WTC11 (cell line): ENCODE results near the gene PCDH9. TPM values are rescaled to one million over a fixed set of nuclear protein-coding genes. Genes with fewer than 3 reads are reported as not detected.

Experiments used
- ATAC-seq: fragments of 200-7000 bp; cut with Tn5 transposase; 2 replicates; pipeline ENCODE4 v1.10.0; 2021; ENCODE audit warnings: mild to moderate bottlenecking, moderate library complexity
- CTCF ChIA-PET: fragments of 300-600 bp; sonication (Branson Sonifier 250); formaldehyde crosslinking; loops from one replicate; lab custom pipeline; 2021; ENCODE audit warnings: antibody characterized with exemption; lab: Charles Lee
- POLR2A ChIA-PET: fragments of 350-600 bp; sonication (Branson Sonifier 250); formaldehyde crosslinking; loops from one replicate; lab custom pipeline; 2021; ENCODE audit warnings: antibody characterized with exemption; lab: Charles Lee
- DNase-seq: peaks from one replicate; pipeline ENCODE4 v3.0.0; 2021; ENCODE audit warnings: low spot score
- H3K27ac Mint-ChIP-seq: 2 replicates; pipeline ENCODE4 v1.8.0; 2021; ENCODE audit warnings: mixed read lengths
- H3K27me3 Mint-ChIP-seq: 2 replicates; pipeline ENCODE4 v1.8.0; 2021; ENCODE audit warnings: low read depth, mild to moderate bottlenecking, moderate library complexity, mixed read lengths
- H3K36me3 Mint-ChIP-seq: 2 replicates; pipeline ENCODE4 v1.8.0; 2021; ENCODE audit warnings: mixed read lengths
- H3K4me1 Mint-ChIP-seq: 2 replicates; pipeline ENCODE4 v1.8.0; 2022; ENCODE audit warnings: mixed read lengths
- H3K4me3 Mint-ChIP-seq: 2 replicates; pipeline ENCODE4 v1.8.0; 2021; ENCODE audit warnings: mild to moderate bottlenecking, moderate library complexity, mixed read lengths
- H3K9me3 Mint-ChIP-seq: 2 replicates; pipeline ENCODE4 v1.8.0; 2021; ENCODE audit warnings: mixed read lengths
- AR ChIP-seq: fragments of 250-450 bp; sonication (Bioruptor Pico); IDR thresholded peaks from 2 replicates; pipeline ENCODE4 v1.9.0; 2021; ENCODE audit warnings: mild to moderate bottlenecking
- CBFB ChIP-seq: sonication (generic); formaldehyde crosslinking; IDR thresholded peaks from 2 replicates; pipeline ENCODE4 v1.8.1; 2022; ENCODE audit warnings: mild to moderate bottlenecking, low read depth, missing genetic modification reagents
- ETV6 ChIP-seq: sonication (generic); formaldehyde crosslinking; IDR thresholded peaks from 2 replicates; pipeline ENCODE4 v1.8.1; 2022; ENCODE audit warnings: mild to moderate bottlenecking, missing genetic modification reagents
- FOXP1 ChIP-seq: sonication (generic); formaldehyde crosslinking; IDR thresholded peaks from 2 replicates; pipeline ENCODE4 v1.8.0; 2022; ENCODE audit warnings: missing genetic modification reagents, mild to moderate bottlenecking, moderate library complexity, borderline replicate concordance
- GTF2I ChIP-seq: fragments of 250-450 bp; sonication (Bioruptor Pico); conservative IDR thresholded peaks from 2 replicates; pipeline ENCODE4 v1.4.0; 2021; ENCODE audit warnings: mild to moderate bottlenecking
- HMGA2 ChIP-seq: fragments of 250-450 bp; sonication (Bioruptor Pico); IDR thresholded peaks from 2 replicates; pipeline ENCODE4 v1.4.0; 2021; ENCODE audit warnings: mild to moderate bottlenecking, moderate library complexity
- HMGXB4 ChIP-seq: sonication (generic); formaldehyde crosslinking; IDR thresholded peaks from 2 replicates; pipeline ENCODE4 v1.8.1; 2023; ENCODE audit warnings: mild to moderate bottlenecking, moderate library complexity, missing genetic modification reagents
- JUN ChIP-seq: sonication (generic); formaldehyde crosslinking; IDR thresholded peaks from 2 replicates; pipeline ENCODE4 v1.8.0; 2023; ENCODE audit warnings: mild to moderate bottlenecking, missing genetic modification reagents
- MYBL2 ChIP-seq: sonication (generic); formaldehyde crosslinking; IDR thresholded peaks from 2 replicates; pipeline ENCODE4 v1.8.1; 2023; ENCODE audit warnings: mild to moderate bottlenecking, moderate library complexity, missing genetic modification reagents
- NR2C2 ChIP-seq: sonication (generic); formaldehyde crosslinking; IDR thresholded peaks from 2 replicates; pipeline ENCODE4 v1.8.0; 2022; ENCODE audit warnings: mild to moderate bottlenecking, missing genetic modification reagents
- TP53 ChIP-seq: sonication (generic); formaldehyde crosslinking; IDR thresholded peaks from 2 replicates; pipeline ENCODE4 v1.8.1; 2023; ENCODE audit warnings: mild to moderate bottlenecking, missing genetic modification reagents
- ZBTB21 ChIP-seq: sonication (generic); formaldehyde crosslinking; IDR thresholded peaks from 2 replicates; pipeline ENCODE4 v1.8.1; 2023; ENCODE audit warnings: mild to moderate bottlenecking, missing genetic modification reagents, borderline replicate concordance
- ZNF219 ChIP-seq: sonication (generic); formaldehyde crosslinking; IDR thresholded peaks from 2 replicates; pipeline ENCODE4 v1.8.0; 2023; ENCODE audit warnings: missing genetic modification reagents, mild to moderate bottlenecking, borderline replicate concordance
- ZNF281 ChIP-seq: sonication (generic); formaldehyde crosslinking; IDR thresholded peaks from 2 replicates; pipeline ENCODE4 v1.8.0; 2023; ENCODE audit warnings: mild to moderate bottlenecking, missing genetic modification reagents
- ZNF416 ChIP-seq: fragments of 250-450 bp; sonication (Bioruptor Pico); IDR thresholded peaks from 2 replicates; pipeline ENCODE4 v1.9.0; 2021; ENCODE audit warnings: mild to moderate bottlenecking, inconsistent platforms
- ZNF423 ChIP-seq: fragments of 250-450 bp; sonication (Bioruptor Pico); IDR thresholded peaks from 2 replicates; pipeline ENCODE4 v2.1.2; 2022; ENCODE audit warnings: mild to moderate bottlenecking, moderate library complexity
- ZNF512 ChIP-seq: sonication (generic); formaldehyde crosslinking; IDR thresholded peaks from 2 replicates; pipeline ENCODE4 v1.8.1; 2022; ENCODE audit warnings: missing genetic modification reagents, borderline replicate concordance
- total RNA-seq: library from RNA; stranded (reverse); gene quantifications from 3 replicates; pipeline ENCODE4 v1.2.3, GENCODE V29; 2021
- TF ChIP-seq, protein P1 (sequence below): sonication (generic); formaldehyde crosslinking; IDR thresholded peaks from 2 replicates; pipeline ENCODE4 v1.8.1; 2022; ENCODE audit warnings: mild to moderate bottlenecking, missing genetic modification reagents, moderate library complexity, borderline replicate concordance
- TF ChIP-seq, protein P2 (sequence below): sonication (generic); formaldehyde crosslinking; IDR thresholded peaks from 2 replicates; pipeline ENCODE4 v1.8.0; 2023; ENCODE audit warnings: missing genetic modification reagents, mild to moderate bottlenecking, borderline replicate concordance

PCDH9 gene
- total RNA-seq, 1 experiment from 2014 or later, result 0.48 TPM

DNA sequence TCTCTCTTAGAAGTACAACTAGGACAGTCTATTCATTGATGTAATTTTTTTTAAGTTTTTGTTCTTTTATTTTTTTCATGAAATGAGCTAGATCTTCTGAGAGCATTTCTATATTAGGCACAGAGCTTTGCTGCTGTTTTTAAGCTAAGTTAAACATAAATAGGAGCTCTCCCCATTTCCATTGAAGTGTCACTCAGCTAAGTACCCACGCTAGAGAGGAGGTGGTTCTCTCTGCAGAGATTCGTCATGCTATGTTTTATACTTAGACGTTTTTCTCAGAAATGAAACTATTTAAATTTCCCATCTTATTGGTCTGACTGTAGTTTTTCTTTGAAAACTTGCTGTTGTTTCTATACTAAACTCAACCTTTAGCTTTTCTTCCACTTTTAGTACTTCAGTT, 271.5 kb downstream of the PCDH9 start:
- ChIA-PET POLR2A (no interaction called here), CTCF (no interaction called here)
- ATAC-seq, result no peak
- Mint-ChIP-seq H3K36me3 (no peaks in the 10 kb centered on the region), H3K9me3 (peaks cover 8% of the 10 kb centered on the region; the same call in 1 of the 2 replicates), H3K27me3 (no peaks in the 10 kb centered on the region; the same call in 1 of the 2 replicates), H3K4me3 (no peak overlapping the region), H3K4me1 (peaks cover 9% of the 10 kb centered on the region), H3K27ac (no peak overlapping the region)
- DNase-seq, result no peak
- TF ChIP-seq ZNF512 (CRISPR knock-in tag), result no peak
- no peak for TF ChIP-seq JUN (CRISPR knock-in tag)
- no peak for TF ChIP-seq ZNF423
- no peak for TF ChIP-seq NR2C2 (CRISPR knock-in tag)
- TF ChIP-seq FOXP1 (CRISPR knock-in tag), result no peak
- TF ChIP-seq, all 79 proteins: peak for 0

GRCh38 chr13:66952507-66952906, 277.6 kb downstream of the PCDH9 start:
- ChIA-PET POLR2A (no interaction called here), CTCF (no interaction called here)
- no peak overlapping the region for H3K4me3 Mint-ChIP-seq
- H3K27me3 Mint-ChIP-seq, result no peaks in the 10 kb centered on the region; the same call in 1 of the 2 replicates
- DNase-seq (no peak), ATAC-seq (peak; percentile 84)
- no peaks in the 10 kb centered on the region for H3K9me3 Mint-ChIP-seq
- H3K27ac Mint-ChIP-seq, result no peak overlapping the region
- peaks cover 56% of the 10 kb centered on the region for H3K4me1 Mint-ChIP-seq
- H3K36me3 Mint-ChIP-seq, result no peaks in the 10 kb centered on the region
- TF ChIP-seq ZBTB21 (CRISPR knock-in tag) (no peak), HMGA2 (CRISPR knock-in tag) (no peak), MYBL2 (CRISPR knock-in tag) (no peak), CBFB (CRISPR knock-in tag) (no peak), GTF2I (CRISPR knock-in tag) (no peak), ZNF219 (CRISPR knock-in tag) (no peak), HMGXB4 (CRISPR knock-in tag) (no peak), AR (CRISPR knock-in tag) (no peak), TP53 (CRISPR knock-in tag) (no peak), ETV6 (CRISPR knock-in tag) (no peak), ZNF281 (CRISPR knock-in tag) (no peak), ZNF416 (CRISPR knock-in tag) (no peak)
- TF ChIP-seq, protein P1, sequence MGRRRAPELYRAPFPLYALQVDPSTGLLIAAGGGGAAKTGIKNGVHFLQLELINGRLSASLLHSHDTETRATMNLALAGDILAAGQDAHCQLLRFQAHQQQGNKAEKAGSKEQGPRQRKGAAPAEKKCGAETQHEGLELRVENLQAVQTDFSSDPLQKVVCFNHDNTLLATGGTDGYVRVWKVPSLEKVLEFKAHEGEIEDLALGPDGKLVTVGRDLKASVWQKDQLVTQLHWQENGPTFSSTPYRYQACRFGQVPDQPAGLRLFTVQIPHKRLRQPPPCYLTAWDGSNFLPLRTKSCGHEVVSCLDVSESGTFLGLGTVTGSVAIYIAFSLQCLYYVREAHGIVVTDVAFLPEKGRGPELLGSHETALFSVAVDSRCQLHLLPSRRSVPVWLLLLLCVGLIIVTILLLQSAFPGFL (CRISPR knock-in tag), result no peak
- TF ChIP-seq, protein P2, sequence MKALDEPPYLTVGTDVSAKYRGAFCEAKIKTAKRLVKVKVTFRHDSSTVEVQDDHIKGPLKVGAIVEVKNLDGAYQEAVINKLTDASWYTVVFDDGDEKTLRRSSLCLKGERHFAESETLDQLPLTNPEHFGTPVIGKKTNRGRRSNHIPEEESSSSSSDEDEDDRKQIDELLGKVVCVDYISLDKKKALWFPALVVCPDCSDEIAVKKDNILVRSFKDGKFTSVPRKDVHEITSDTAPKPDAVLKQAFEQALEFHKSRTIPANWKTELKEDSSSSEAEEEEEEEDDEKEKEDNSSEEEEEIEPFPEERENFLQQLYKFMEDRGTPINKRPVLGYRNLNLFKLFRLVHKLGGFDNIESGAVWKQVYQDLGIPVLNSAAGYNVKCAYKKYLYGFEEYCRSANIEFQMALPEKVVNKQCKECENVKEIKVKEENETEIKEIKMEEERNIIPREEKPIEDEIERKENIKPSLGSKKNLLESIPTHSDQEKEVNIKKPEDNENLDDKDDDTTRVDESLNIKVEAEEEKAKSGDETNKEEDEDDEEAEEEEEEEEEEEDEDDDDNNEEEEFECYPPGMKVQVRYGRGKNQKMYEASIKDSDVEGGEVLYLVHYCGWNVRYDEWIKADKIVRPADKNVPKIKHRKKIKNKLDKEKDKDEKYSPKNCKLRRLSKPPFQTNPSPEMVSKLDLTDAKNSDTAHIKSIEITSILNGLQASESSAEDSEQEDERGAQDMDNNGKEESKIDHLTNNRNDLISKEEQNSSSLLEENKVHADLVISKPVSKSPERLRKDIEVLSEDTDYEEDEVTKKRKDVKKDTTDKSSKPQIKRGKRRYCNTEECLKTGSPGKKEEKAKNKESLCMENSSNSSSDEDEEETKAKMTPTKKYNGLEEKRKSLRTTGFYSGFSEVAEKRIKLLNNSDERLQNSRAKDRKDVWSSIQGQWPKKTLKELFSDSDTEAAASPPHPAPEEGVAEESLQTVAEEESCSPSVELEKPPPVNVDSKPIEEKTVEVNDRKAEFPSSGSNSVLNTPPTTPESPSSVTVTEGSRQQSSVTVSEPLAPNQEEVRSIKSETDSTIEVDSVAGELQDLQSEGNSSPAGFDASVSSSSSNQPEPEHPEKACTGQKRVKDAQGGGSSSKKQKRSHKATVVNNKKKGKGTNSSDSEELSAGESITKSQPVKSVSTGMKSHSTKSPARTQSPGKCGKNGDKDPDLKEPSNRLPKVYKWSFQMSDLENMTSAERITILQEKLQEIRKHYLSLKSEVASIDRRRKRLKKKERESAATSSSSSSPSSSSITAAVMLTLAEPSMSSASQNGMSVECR, result no peak
